K562 (cell line): ENCODE data around the gene MBD1.

Source experiments
- CTCF ChIP-seq, 3 experiments: IDR thresholded peaks in 2 of 3; conservative IDR thresholded peaks in 1 of 3; 2 replicates each; pipeline ENCODE4 v1.5.1; 2011 to 2012; ENCODE audit warnings: low read length in 3 of 3, mild to moderate bottlenecking in 3 of 3, control low read depth in 2 of 3, improper control_type of control experiment in 1 of 3, inconsistent platforms in 1 of 3, low read depth in 1 of 3, mixed read lengths in 1 of 3, moderate library complexity in 1 of 3; ENCODE audit not compliant: insufficient read depth in 2 of 3
- EP300 ChIP-seq: IDR thresholded peaks from 2 replicates; pipeline ENCODE4 v1.6.1; 2012; ENCODE audit warnings: low read length, improper control_type of control experiment
- FOXJ3 ChIP-seq: sonication (generic); formaldehyde crosslinking; IDR thresholded peaks from 2 replicates; pipeline ENCODE4 v1.4.0; 2020; ENCODE audit warnings: mild to moderate bottlenecking, missing genetic modification reagents
- FOXK2 ChIP-seq, 2 experiments: fragments of 450-650 bp; IDR thresholded peaks in 1 of 2; conservative IDR thresholded peaks in 1 of 2; 2 replicates each; pipeline ENCODE4 v1.6.1; 2016; ENCODE audit warnings: low read depth in 2 of 2, mild to moderate bottlenecking in 1 of 2
- GABPB1 ChIP-seq: sonication (generic); formaldehyde crosslinking; IDR thresholded peaks from 2 replicates; pipeline ENCODE4 v1.8.0; 2022; ENCODE audit warnings: mild to moderate bottlenecking, missing genetic modification reagents
- NR2C2 ChIP-seq, 2 experiments: fragments of 200-800 bp in 1 of 2; sonication (Bioruptor generic) in 1 of 2; sonication (generic) in 1 of 2; formaldehyde crosslinking in 1 of 2; IDR thresholded peaks; 2 replicates each; pipeline versions ENCODE4 v1.6.1 to v1.8.0; 2016 to 2022; ENCODE audit warnings: mild to moderate bottlenecking in 1 of 2, missing compliant biosample characterization in 1 of 2, missing genetic modification characterization in 1 of 2, missing genetic modification reagents in 1 of 2
- POLR2A ChIP-seq: fragments of 450-650 bp; conservative IDR thresholded peaks from 2 replicates; pipeline ENCODE4 v1.6.1; 2016
- POLR2AphosphoS5 ChIP-seq: IDR thresholded peaks from 2 replicates; pipeline ENCODE4 v1.6.1; 2011; ENCODE audit warnings: mild to moderate bottlenecking, low read depth, low read length, moderate library complexity; ENCODE audit not compliant: control insufficient read depth, insufficient read depth
- SIRT6 ChIP-seq: IDR thresholded peaks from one replicate; pipeline ENCODE4 v1.6.1; 2012; ENCODE audit warnings: low read depth, mild to moderate bottlenecking, control low read depth, inconsistent platforms, low read length, moderate library complexity
- TBL1XR1 ChIP-seq, 2 experiments: IDR thresholded peaks; 2 replicates each; pipeline ENCODE4 v1.6.1; 2012; ENCODE audit warnings: improper control_type of control experiment in 2 of 2, low read length in 2 of 2, mild to moderate bottlenecking in 1 of 2
- ZNF707 ChIP-seq: fragments of 250-450 bp; sonication (Bioruptor Pico); conservative IDR thresholded peaks from 2 replicates; pipeline ENCODE4 v1.8.0; 2022; ENCODE audit warnings: inconsistent platforms, mild to moderate bottlenecking, moderate library complexity

- TF ChIP-seq TBL1XR1 (IDR thresholded peaks at IDR 0.05; ENCODE audit: low read length in 2 of 2) = no peak
- TF ChIP-seq FOXJ3 (CRISPR knock-in tag) = no peak
- no peak for TF ChIP-seq CTCF (IDR thresholded peaks at IDR 0.05 in 2 of 3, conservative IDR thresholded peaks at IDR 0.05 in 1 of 3; ENCODE audit: insufficient read depth in 2 of 3, low read depth in 1 of 3, low read length in 3 of 3)
- TF ChIP-seq NR2C2 (CRISPR knock-in tag; IDR thresholded peaks at IDR 0.05) = no peak
- no peak for TF ChIP-seq NR2C2 (tag; IDR thresholded peaks at IDR 0.05)
- no peak for TF ChIP-seq ZNF707
- TF ChIP-seq GABPB1 (CRISPR knock-in tag) = no peak
- no peak for TF ChIP-seq FOXK2 (conservative IDR thresholded peaks at IDR 0.05 in 1 of 2, IDR thresholded peaks at IDR 0.05 in 1 of 2; ENCODE audit: low read depth in 2 of 2)
- no peak for TF ChIP-seq POLR2A
- no peak for TF ChIP-seq EP300
- TF ChIP-seq POLR2AphosphoS5 = no peak
- TF ChIP-seq SIRT6 = no peak
These were observed 522 bp downstream of the MBD1 start for GRCh38 chr18:50280707-50281294.
